HG02588 (cell line): ENCODE data around the gene TAS2R14.

Experiments used
- ATAC-seq: cut with Tn5 transposase; IDR thresholded peaks from one replicate; pipeline ENCODE4 v1.9.1; 2021; ENCODE audit warnings: mild to moderate bottlenecking, moderate library complexity; ENCODE audit not compliant: unreplicated experiment

The TAS2R14 gene

DNA sequence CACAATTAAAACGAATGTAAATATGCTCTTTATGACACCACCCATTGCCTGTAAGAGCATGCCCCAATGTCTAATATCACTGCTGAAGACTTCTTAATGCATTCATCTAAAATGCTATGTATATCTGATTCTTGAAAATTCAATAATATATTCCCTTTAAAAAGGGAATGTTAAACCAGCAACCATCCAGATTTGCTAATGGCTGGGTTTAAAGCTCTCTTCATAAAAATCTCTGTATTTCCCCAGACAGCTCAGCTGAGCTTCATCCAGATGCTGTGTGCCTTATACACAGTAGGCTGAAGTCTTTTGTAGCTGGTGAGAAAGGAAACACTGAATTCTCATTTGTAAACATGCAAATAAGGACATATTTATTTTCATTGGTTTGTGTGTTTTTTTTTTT lies at the start of gene TAS2R14:
Gene TAS2R14 (minus strand): TSS at position 101 of the 400 bp plus-strand sequence. CDS start 56 bp downstream, at position 45.
- ATAC-seq, result no peak

DNA sequence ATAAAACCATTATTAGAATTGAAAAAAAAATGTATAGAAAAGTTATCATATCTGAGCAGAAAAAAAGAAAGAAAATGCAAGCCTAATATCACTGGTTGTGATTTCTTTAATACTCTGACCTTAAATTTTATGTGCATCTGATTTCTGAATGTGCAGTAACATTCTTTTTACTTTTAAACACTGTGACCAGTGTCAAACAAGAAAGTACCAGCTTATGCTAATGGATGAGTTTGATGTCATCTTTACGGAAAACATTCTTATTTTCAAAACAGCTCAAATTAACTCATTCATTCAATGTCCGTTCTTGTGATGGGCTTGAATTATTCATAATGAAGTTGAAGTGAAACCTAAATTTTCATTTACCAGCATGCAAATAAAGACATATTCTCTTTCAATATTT lies 47.7 kb upstream of the TAS2R14 start, which contains the start of gene TAS2R50:
Gene TAS2R50 (minus strand): TSS at position 101 of the 400 bp plus-strand sequence. CDS start 52 bp downstream, at position 49.
- ATAC-seq, result no peak

- no peak for ATAC-seq
These were observed 43.2 kb upstream of the TAS2R14 start for GRCh38 chr12:10982244-10982643.

DNA sequence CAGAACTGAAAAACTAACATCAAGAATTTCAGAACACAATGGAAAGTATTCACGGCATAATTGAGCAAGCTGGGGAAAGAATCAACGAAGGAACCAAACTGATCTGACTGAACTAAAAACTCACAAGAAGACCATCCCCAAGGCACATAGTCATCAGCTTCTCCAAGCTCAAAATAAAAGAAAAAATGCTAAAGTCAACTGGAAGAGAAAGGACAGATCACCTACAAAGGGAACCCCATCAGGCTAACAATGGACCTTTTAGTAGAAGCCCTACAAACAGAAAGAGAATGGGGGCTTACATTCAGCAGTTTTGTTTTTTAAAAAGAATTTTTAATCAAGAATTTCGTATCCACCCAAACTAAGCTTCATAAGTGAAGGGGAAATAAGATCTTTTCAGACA lies 35.9 kb upstream of the TAS2R14 start:
- ATAC-seq, result no peak

DNA sequence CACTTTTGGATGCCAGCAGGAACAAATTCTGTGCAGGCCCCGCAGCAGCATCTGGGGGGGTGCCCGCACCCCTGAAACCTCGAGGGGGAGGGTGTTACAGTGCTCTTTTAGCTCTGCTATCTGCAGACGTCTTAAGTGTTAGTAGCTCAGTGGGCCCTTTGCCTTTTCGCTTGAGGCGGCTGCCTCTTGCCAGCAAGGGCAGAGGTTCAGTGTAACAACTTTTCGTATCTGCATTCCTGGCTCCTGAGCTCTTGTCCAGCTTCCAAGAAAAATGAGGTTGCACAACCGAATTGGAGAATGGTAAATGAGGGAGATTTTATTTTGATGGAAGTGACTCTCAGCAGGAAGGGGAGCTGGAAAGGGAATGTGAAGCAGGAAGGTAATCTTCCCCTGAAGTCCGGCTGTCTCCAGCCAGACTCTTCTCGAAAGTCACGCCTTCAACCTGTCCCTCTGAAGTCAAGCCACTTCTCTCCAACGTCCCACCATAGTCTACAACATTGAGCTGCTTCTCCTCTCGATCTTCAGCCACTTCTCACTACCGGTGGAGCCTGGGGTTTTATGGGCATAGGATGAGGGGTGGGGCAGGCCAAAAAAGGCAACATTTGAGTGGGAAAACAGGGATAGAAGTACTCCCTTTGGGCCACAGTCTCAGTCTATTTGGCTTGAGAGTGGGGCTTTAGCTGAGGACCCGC lies 29.8 kb upstream of the TAS2R14 start:
- no peak for ATAC-seq

DNA sequence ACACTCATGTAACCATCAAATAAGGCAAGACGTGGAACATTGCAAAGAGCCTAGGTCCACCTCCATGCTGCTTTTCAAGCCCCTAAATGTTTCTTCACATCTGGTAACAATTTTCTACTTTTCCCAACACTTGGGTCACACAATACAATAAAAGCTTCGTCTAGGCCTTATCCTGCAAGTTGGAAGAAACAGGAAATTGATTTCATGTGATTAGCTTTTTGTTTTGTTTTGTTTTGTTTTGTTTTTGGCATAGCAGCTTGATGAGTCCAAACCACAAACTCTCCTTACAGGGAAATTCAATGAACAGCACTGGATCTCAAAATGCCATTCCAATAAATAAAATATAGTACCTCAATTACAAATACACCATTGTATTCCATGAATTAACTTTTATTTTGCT lies 28.3 kb upstream of the TAS2R14 start:
- ATAC-seq, result no peak

GRCh38 chr12:10966314-10966713 lies 27.3 kb upstream of the TAS2R14 start:
- no peak for ATAC-seq

DNA sequence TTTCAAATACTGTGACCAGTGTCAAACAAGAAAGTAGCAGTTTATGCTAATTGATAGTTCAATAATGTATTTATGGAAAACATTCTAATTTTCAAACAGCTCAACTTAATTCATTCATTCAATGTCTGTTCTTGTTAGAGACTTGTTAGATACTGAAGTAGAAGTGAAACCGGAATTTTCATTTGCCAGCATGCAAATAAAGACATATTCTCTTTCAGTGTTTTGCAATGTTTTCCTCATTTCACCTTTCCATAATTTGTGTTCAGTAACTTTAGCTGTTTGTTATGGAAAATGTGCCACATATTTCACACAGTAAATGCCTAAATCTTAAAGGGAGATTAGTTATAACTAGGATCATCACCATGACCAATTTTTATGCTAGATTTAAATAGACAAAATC lies 26.4 kb upstream of the TAS2R14 start:
- no peak for ATAC-seq

GRCh38 chr12:10960211-10960610 lies 21.1 kb upstream of the TAS2R14 start:
- ATAC-seq, result no peak

DNA sequence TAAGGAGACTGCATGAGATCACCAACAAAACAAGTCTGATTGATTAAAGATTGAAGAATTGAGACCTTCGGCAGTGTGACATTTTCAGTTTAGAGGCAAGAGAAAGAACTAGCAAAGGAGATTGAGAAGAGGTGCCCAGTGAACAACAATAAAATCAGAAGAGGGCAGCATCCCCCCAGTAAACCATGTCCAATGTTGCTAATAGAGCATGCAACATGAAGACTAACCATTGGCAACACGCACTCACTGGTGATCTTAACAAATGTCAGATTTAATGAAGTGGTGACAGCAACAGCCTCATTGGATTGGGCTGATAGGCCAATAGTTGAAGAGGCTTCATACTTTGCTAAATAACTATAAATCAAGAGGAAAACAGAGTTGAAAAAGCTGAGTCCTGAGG lies 20.7 kb upstream of the TAS2R14 start:
- ATAC-seq, result no peak

DNA sequence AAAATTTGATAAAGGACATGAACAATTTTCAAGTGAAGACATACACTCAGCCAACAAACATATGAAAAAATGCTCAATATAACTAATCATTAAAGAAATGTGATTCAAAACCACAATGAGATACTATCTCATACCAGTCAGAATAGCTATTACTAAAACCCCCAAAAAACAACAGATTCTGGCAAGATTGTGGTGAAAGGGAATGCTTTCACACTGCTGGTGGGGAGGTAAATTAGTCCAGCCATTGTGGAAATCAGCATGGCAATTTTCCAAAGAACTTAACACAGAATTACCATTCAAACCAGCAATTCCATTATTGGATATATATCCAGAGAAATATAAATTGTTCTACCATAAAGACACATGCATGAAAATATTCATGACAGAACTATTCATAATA lies 18.7 kb upstream of the TAS2R14 start:
- no peak for ATAC-seq

DNA sequence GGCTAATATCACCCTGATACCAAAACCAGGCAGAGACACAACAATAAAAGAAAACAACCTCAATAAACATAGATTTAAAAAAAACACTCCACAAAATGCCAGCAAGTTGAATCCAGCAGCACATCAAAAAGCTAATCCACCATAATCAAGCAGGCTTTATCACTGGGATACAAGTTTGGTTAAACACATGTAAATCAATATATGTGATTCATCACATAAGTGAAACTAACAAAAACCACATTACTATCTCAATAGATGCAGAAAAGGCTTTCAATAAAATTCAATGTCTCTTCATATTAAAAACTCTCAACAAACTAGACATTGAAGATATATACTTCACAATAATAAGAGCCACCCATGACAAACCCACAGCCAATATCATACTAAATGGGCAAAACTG lies 17.0 kb upstream of the TAS2R14 start:
- no peak for ATAC-seq

GRCh38 chr12:10952645-10953044 lies 13.6 kb upstream of the TAS2R14 start:
- no peak for ATAC-seq

DNA sequence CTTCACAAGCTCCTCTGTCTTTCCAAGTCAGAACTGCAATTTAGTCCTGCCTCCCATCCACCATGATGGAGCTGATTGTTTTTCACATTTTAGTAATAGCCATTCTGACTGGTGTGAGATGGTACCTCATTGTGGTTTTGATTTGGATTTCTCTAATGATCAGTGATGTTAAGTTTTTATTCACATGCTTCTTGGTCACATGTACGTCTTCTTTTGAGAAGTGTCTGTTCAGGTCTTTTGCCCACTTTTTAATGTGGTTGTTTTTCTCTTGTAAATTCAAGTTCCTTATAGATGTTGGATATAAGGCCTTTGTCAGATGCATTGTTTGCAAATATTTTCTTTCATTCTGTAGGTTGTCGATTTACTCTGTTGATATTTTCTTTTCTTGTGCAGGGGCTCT lies 4.1 kb upstream of the TAS2R14 start:
- ATAC-seq, result no peak

DNA sequence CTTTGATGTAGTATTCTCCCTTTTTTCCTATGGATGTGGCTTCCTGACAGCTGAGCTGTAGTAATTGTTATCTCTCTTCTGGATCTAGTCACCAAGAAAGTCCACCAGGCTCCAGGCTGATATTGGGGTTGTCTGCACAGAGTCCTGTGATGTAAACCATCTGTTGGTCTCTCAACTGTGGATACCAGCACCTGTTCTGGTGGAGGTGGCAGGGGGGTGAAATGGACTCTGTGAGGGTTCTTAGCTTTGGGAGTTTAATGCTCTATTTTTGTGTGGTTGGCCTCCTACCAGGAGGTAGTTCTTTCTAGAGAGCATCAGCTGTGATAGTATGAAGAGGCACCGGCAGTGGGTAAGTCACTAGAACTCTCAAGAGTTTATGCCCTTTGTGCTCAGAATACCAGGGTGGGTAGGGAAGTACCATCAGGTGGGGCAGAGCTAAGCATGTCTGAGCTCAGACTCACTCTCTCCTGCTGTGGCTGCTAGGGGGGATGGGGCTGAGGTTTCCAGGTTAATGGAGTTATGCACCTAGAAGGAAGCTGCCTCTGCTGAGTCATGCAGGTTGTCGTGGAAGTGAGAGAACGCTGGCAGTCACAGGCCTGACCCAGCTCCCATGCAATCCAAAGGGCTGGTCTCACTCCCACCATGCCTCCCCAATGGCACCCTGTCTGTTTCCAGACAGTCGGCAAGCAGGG lies 3.0 kb upstream of the TAS2R14 start:
- ATAC-seq, result no peak

DNA sequence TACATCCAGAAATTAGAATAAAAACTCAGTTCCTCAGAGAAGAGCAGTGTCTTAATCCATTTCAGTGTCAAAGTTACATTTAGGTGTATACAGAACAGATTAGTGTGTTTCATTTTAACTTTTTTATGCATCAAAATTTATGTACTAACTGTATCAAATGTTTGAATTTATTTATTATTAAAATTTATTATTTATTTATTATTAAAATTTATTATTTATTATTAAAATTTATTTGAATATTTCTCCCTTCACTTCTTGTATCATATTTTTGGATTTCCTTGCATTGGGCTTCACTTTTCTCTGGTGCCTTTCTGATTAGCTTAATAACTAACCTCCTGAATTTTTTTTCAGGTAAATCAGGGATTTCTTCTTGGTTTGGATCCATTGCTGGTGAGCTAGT lies 2.3 kb upstream of the TAS2R14 start:
- ATAC-seq, result no peak

- no peak for ATAC-seq
These were observed 1.3 kb upstream of the TAS2R14 start for GRCh38 chr12:10940389-10940788.

- ATAC-seq, result no peak
These were observed 2.6 kb downstream of the TAS2R14 start for GRCh38 chr12:10936506-10936905.

GRCh38 chr12:10928746-10929286 lies 10.2 kb downstream of the TAS2R14 start, which contains the start of gene PRH2:
Gene PRH2 (plus strand): TSS chr12:10929236. CDS start chr12:10929274, 38 bp downstream.
- no peak for ATAC-seq

DNA sequence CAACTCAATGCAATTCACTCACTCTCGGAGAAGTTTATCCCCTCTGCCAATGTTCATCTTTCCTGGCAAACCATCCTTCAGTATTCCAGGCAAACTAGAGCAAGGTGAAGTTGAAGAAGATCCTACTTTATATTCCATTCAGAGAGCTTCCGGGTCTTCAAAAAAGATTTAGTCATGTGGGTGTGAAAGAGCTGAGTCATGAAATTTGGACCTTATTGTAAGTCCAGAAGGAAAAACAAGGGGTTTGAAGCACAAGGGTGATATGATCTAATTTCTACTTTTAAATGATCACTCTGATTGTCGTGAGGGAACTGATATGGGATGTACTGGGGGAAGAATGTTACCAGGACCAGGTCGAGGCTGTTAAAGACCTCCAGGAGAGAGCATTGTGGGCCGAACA lies 12.8 kb downstream of the TAS2R14 start:
- no peak for ATAC-seq

DNA sequence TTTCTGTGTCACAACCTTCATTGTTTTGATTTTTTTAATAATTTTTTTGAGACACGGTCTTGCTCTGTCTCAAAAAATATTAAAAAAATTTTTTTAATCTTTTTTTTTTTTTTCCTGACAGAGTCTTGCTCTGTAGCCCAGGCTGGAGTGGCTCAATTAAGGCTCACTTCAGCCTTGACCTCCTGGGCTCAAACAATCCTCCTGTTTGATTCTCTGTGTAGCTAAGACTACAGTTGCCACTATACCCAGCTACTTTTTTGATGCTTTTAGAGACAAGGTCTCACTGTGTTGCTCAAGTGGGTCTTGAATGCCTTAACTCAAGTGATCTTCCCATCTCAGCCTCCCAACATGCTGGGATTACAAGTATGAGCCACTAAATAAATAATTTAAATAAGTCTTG lies 19.3 kb downstream of the TAS2R14 start:
- ATAC-seq, result no peak

GRCh38 chr12:10910380-10910779 lies 28.7 kb downstream of the TAS2R14 start:
- ATAC-seq, result no peak
